ENCODE results near the gene ERICH6. TPM values are rescaled to one million over a fixed set of nuclear protein-coding genes. Genes with fewer than 3 reads are reported as not detected.

Gene ERICH6
- total RNA-seq, 1 experiment from 2014 or later = not detected

DNA sequence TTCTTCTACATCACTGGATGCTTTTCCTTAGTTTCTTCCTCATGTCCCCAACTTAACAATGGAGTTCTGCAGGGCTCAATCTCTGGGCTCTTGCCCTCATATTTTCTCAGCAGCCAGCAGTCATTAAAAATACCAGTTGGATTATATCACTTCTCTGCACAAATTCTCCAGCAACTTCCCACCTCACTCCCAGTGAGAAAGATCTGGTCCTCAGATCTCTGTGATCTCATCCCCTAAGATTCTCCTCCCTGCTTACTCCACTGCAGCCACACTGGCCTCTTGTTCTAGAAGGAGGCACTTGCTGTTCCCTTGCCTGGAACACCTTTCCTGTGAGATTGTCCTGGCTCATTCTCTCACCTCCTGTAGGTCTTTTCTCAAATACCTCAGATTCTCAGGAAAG lies 6.1 kb downstream of the ERICH6 start:
- Histone ChIP-seq H3K36me3 (ENCODE audit: low read depth) (no peaks in the 10 kb centered on the region), H4K20me1 (ENCODE audit: insufficient read depth) (no peaks in the 10 kb centered on the region), H3K9me3 (ENCODE audit: insufficient read depth, low read depth) (peaks cover 4% of the 10 kb centered on the region), H3K9me2 (ENCODE audit: insufficient read depth) (no peaks in the 10 kb centered on the region), H3K27ac (no peak overlapping the region), H3K79me2 (ENCODE audit: low read depth) (no peaks in the 10 kb centered on the region), H3K4me2 (no peak overlapping the region), H2AFZ (no peak overlapping the region; the same call in 1 of the 2 replicates), H3F3A (ENCODE audit: insufficient read depth, low read depth) (peaks cover 9% of the 10 kb centered on the region; the same call in 1 of the 2 replicates), H3K4me1 (replicated peaks; ENCODE audit: insufficient read depth) (no peaks in the 10 kb centered on the region), H3K27me3 (ENCODE audit: insufficient read depth, low read depth) (no peaks in the 10 kb centered on the region), H3K4me3 (no peak overlapping the region)
- ChIA-PET CTCF (no interaction called here), POLR2A (ENCODE audit: unreplicated experiment) (no interaction called here)
- no TSS peak for BruUV-seq (replicated peaks)
- intact Hi-C loops (cut with micrococcal nuclease; ENCODE audit: unreplicated experiment) = no loop called here
- TF ChIP-seq, protein P1, sequence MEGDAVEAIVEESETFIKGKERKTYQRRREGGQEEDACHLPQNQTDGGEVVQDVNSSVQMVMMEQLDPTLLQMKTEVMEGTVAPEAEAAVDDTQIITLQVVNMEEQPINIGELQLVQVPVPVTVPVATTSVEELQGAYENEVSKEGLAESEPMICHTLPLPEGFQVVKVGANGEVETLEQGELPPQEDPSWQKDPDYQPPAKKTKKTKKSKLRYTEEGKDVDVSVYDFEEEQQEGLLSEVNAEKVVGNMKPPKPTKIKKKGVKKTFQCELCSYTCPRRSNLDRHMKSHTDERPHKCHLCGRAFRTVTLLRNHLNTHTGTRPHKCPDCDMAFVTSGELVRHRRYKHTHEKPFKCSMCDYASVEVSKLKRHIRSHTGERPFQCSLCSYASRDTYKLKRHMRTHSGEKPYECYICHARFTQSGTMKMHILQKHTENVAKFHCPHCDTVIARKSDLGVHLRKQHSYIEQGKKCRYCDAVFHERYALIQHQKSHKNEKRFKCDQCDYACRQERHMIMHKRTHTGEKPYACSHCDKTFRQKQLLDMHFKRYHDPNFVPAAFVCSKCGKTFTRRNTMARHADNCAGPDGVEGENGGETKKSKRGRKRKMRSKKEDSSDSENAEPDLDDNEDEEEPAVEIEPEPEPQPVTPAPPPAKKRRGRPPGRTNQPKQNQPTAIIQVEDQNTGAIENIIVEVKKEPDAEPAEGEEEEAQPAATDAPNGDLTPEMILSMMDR (conservative IDR thresholded peaks at IDR 0.05) = no peak
- TF ChIP-seq EZH2 (IDR thresholded peaks at IDR 0.05; ENCODE audit: low read depth) = no peak
- no peak for DNase-seq

DNA sequence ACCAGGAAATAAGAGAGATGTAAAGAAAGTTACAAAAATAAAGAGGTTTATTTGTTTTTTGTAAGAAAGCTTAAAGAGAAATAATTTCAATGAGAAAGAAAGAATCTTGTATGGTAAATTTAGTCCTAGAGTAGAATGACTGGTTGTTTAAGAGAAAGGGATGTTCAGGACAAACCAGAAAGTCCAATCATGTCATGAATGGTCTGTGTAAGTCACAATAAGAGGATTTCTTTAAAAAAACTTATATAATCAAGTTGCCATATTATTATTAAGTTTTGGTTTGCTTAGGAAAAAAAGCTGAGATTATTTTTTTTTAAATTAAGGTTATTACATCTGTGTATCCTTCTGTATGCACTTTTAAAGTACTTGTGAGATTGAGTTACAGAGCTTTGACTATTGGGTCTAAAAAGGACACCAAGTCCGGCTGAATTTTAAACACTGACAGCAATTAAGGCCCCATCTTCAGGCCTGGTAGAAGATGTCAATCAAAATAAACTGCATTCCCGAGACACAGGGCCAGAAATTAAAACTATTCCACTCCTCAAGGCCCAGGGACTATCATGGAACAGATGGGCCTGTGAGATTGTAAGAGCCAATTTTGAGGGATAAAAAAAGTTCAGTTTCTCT lies 12.2 kb downstream of the ERICH6 start:
- no peak for TF ChIP-seq EZH2 (IDR thresholded peaks at IDR 0.05; ENCODE audit: low read depth)
- TF ChIP-seq, protein P1 (conservative IDR thresholded peaks at IDR 0.05) = no peak
- BruUV-seq (replicated peaks) = no TSS peak
- Histone ChIP-seq H3K27me3 (ENCODE audit: insufficient read depth, low read depth) (no peaks in the 10 kb centered on the region), H3F3A (ENCODE audit: insufficient read depth, low read depth) (no peaks in the 10 kb centered on the region), H3K4me3 (no peak overlapping the region), H3K9me2 (ENCODE audit: insufficient read depth) (no peaks in the 10 kb centered on the region), H2AFZ (no peak overlapping the region), H3K4me2 (no peak overlapping the region), H3K79me2 (ENCODE audit: low read depth) (no peaks in the 10 kb centered on the region), H3K27ac (no peak overlapping the region), H3K4me1 (replicated peaks; ENCODE audit: insufficient read depth) (no peaks in the 10 kb centered on the region), H3K9me3 (ENCODE audit: insufficient read depth, low read depth) (peaks cover 13% of the 10 kb centered on the region), H3K36me3 (ENCODE audit: low read depth) (no peaks in the 10 kb centered on the region), H4K20me1 (ENCODE audit: insufficient read depth) (no peaks in the 10 kb centered on the region)
- DNase-seq = no peak
- intact Hi-C loops (cut with micrococcal nuclease; ENCODE audit: unreplicated experiment) = no loop called here
- ChIA-PET CTCF (no interaction called here), POLR2A (ENCODE audit: unreplicated experiment) (no interaction called here)

DNA sequence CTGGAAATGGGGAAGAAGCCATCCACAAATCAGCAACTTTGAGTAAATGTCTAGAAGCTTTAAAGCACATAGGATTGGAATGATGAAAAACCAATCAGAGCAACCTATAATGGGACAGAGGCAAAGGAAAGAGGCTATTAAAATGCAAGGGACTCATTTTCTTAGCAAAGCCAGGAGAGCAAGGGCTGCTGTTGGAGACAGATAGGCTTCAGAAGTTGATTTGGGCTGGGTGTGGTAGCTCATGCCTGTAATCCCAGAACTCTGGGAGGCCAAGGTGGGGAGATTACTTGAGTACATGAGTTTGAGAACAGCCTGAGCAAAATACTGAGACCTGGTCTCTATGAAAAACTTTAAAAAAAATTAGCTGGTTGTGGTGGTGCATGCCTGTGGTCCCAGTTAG lies 16.1 kb downstream of the ERICH6 start:
- Histone ChIP-seq H3K4me2 (no peak overlapping the region), H4K20me1 (ENCODE audit: insufficient read depth) (no peaks in the 10 kb centered on the region), H3K79me2 (ENCODE audit: low read depth) (no peaks in the 10 kb centered on the region), H2AFZ (no peak overlapping the region), H3F3A (ENCODE audit: insufficient read depth, low read depth) (no peaks in the 10 kb centered on the region), H3K27me3 (ENCODE audit: insufficient read depth, low read depth) (no peaks in the 10 kb centered on the region), H3K27ac (no peak overlapping the region), H3K36me3 (ENCODE audit: low read depth) (no peaks in the 10 kb centered on the region), H3K9me2 (ENCODE audit: insufficient read depth) (no peaks in the 10 kb centered on the region), H3K9me3 (ENCODE audit: insufficient read depth, low read depth) (peaks cover 9% of the 10 kb centered on the region; the same call in 1 of the 2 replicates), H3K4me1 (replicated peaks; ENCODE audit: insufficient read depth) (no peaks in the 10 kb centered on the region), H3K4me3 (no peak overlapping the region)
- BruUV-seq (replicated peaks) = no TSS peak
- ChIA-PET POLR2A (ENCODE audit: unreplicated experiment) (interaction anchor here (0.6 kb wide), 1 partner anchor 547 kb away, joined by 3 read pairs; no protein-coding TSS in a partner anchor), CTCF (no interaction called here)
- DNase-seq = no peak
- intact Hi-C loops (cut with micrococcal nuclease; ENCODE audit: unreplicated experiment) = no loop called here
- no peak for TF ChIP-seq EZH2 (IDR thresholded peaks at IDR 0.05; ENCODE audit: low read depth)
- TF ChIP-seq, protein P1 (conservative IDR thresholded peaks at IDR 0.05) = no peak

Measured in PC-9 (cell line).